NK-92 (cell line): Measurements from ENCODE around the gene ERI3.

Experiments
- DNase-seq: peaks from one replicate; lab custom pipeline; 2025; ENCODE audit not compliant: unreplicated experiment; lab: John Stamatoyannopoulos, UW

ERI3 gene

GRCh38 chr1:44351289-44351688, 3.8 kb downstream of the ERI3 start:
- DNase-seq = no peak

GRCh38 chr1:44348061-44348485, 7.0 kb downstream of the ERI3 start:
- DNase-seq = no peak

GRCh38 chr1:44347280-44347679, 7.8 kb downstream of the ERI3 start:
- no peak for DNase-seq

GRCh38 chr1:44346878-44347277, 8.2 kb downstream of the ERI3 start:
- no peak for DNase-seq

GRCh38 chr1:44346184-44346583, 8.9 kb downstream of the ERI3 start:
- no peak for DNase-seq

GRCh38 chr1:44345187-44345775, 9.8 kb downstream of the ERI3 start:
- no peak for DNase-seq

- no peak for DNase-seq
Observed at GRCh38 chr1:44339731-44340130, 15.3 kb downstream of the ERI3 start.

- no peak for DNase-seq
Observed at GRCh38 chr1:44338136-44338535, 16.9 kb downstream of the ERI3 start.

- no peak for DNase-seq
Observed at GRCh38 chr1:44336668-44337067, 18.4 kb downstream of the ERI3 start.

- DNase-seq = no peak
Observed at GRCh38 chr1:44334968-44335367, 20.1 kb downstream of the ERI3 start.

GRCh38 chr1:44333376-44333775, 21.7 kb downstream of the ERI3 start:
- no peak for DNase-seq

GRCh38 chr1:44332505-44332904, 22.6 kb downstream of the ERI3 start:
- no peak for DNase-seq

- no peak for DNase-seq
Observed at GRCh38 chr1:44330935-44331334, 24.1 kb downstream of the ERI3 start.

- no peak for DNase-seq
Observed at GRCh38 chr1:44328671-44329416, 26.2 kb downstream of the ERI3 start.

- no peak for DNase-seq
Observed at GRCh38 chr1:44327679-44328491, 27.2 kb downstream of the ERI3 start.

- DNase-seq = no peak
Observed at GRCh38 chr1:44326821-44327465, 28.1 kb downstream of the ERI3 start.

GRCh38 chr1:44326024-44326701, 28.9 kb downstream of the ERI3 start:
- no peak for DNase-seq

GRCh38 chr1:44323947-44324346, 31.1 kb downstream of the ERI3 start:
- DNase-seq = no peak

GRCh38 chr1:44322367-44322766, 32.7 kb downstream of the ERI3 start:
- no peak for DNase-seq

- DNase-seq = no peak
Observed at GRCh38 chr1:44321466-44321865, 33.6 kb downstream of the ERI3 start.
